ENCODE results near the gene DOCK2.

DOCK2 gene

DNA sequence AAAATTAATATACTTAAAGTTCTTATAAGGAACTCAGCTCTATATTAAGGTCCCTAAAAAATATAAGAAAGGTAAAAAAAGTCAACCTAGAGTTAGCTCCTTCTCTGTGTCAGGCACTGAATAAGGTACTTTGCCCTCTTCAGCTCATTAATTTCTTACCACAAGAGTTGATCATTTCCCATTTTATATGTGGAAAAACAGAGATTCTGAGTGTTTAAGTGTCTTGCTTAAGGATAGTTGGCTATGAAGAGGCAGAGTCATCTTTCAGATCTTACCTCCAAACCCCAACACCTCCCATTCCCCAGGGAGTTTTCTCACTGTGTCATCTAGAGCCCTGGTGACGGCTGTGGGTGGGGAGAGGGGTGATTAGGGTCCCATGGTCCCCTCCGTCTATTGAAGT, 302.7 kb downstream of the DOCK2 start:
- no peaks in the 10 kb centered on the region for H3K9me3 ChIP-seq (replicated peaks; ENCODE audit: insufficient read depth, low read length)
- no peak overlapping the region for H3K4me3 ChIP-seq (ENCODE audit: low read length)
- H2AFZ ChIP-seq (ENCODE audit: low read length), result no peak overlapping the region
- no peaks in the 10 kb centered on the region for H3K36me3 ChIP-seq (replicated peaks; ENCODE audit: insufficient read depth, low read length)
- no peaks in the 10 kb centered on the region for H3F3A ChIP-seq (ENCODE audit: insufficient read depth, low read length)
- H3K4me1 ChIP-seq (ENCODE audit: low read length), result peaks cover 14% of the 10 kb centered on the region
- no peak overlapping the region for H3K27ac ChIP-seq (ENCODE audit: low read length)
- no peak for DNase-seq
- no peaks in the 10 kb centered on the region for H4K20me1 ChIP-seq (ENCODE audit: insufficient read depth, low read length)
- no peaks in the 10 kb centered on the region for H3K27me3 ChIP-seq (replicated peaks; ENCODE audit: insufficient read depth, low read length)
- TF ChIP-seq, protein P1, sequence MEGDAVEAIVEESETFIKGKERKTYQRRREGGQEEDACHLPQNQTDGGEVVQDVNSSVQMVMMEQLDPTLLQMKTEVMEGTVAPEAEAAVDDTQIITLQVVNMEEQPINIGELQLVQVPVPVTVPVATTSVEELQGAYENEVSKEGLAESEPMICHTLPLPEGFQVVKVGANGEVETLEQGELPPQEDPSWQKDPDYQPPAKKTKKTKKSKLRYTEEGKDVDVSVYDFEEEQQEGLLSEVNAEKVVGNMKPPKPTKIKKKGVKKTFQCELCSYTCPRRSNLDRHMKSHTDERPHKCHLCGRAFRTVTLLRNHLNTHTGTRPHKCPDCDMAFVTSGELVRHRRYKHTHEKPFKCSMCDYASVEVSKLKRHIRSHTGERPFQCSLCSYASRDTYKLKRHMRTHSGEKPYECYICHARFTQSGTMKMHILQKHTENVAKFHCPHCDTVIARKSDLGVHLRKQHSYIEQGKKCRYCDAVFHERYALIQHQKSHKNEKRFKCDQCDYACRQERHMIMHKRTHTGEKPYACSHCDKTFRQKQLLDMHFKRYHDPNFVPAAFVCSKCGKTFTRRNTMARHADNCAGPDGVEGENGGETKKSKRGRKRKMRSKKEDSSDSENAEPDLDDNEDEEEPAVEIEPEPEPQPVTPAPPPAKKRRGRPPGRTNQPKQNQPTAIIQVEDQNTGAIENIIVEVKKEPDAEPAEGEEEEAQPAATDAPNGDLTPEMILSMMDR (IDR thresholded peaks at IDR 0.05; ENCODE audit: low read length), result no peak
- no peak for TF ChIP-seq EZH2 (optimal IDR thresholded peaks at IDR 0.05; ENCODE audit: low read depth, low read length)
- TF ChIP-seq EZH2phosphoT487 (IDR thresholded peaks at IDR 0.05; ENCODE audit: low read length), result no peak
- no peak overlapping the region for H3K9ac ChIP-seq (ENCODE audit: low read length)
- H3K79me2 ChIP-seq (ENCODE audit: low read length), result no peaks in the 10 kb centered on the region
- no peak overlapping the region for H3K4me2 ChIP-seq (ENCODE audit: low read depth, low read length)
- H3K9me2 ChIP-seq (replicated peaks; ENCODE audit: insufficient read depth, low read length), result no peaks in the 10 kb centered on the region

DNA sequence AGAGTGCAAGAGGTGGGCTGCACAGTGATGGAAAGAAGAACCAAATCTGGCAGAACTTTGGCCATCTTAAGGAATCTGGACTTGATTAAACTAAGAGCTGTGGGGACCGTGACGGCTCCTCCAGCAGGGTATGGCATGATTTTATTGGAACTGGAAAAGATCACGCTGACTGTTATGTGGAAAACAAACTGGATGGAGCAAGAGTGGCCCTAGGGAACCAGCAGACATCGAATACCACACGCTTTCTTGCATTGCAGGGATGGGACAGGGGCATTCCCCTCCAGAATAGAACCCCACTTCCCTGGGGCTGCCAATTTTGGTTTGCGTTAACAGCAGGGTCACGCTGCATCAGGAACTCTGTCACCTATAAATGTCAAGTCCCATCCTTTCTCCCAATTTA, 304.5 kb downstream of the DOCK2 start:
- Histone ChIP-seq H3K36me3 (replicated peaks; ENCODE audit: insufficient read depth, low read length) (no peaks in the 10 kb centered on the region), H3F3A (ENCODE audit: insufficient read depth, low read length) (no peaks in the 10 kb centered on the region), H3K9me3 (replicated peaks; ENCODE audit: insufficient read depth, low read length) (no peaks in the 10 kb centered on the region), H3K9ac (ENCODE audit: low read length) (no peak overlapping the region), H3K79me2 (ENCODE audit: low read length) (no peaks in the 10 kb centered on the region), H3K27me3 (replicated peaks; ENCODE audit: insufficient read depth, low read length) (no peaks in the 10 kb centered on the region), H4K20me1 (ENCODE audit: insufficient read depth, low read length) (no peaks in the 10 kb centered on the region), H2AFZ (ENCODE audit: low read length) (no peak overlapping the region), H3K4me2 (ENCODE audit: low read depth, low read length) (no peak overlapping the region), H3K9me2 (replicated peaks; ENCODE audit: insufficient read depth, low read length) (no peaks in the 10 kb centered on the region), H3K4me1 (ENCODE audit: low read length) (no peaks in the 10 kb centered on the region), H3K27ac (ENCODE audit: low read length) (no peak overlapping the region), H3K4me3 (ENCODE audit: low read length) (no peak overlapping the region)
- DNase-seq, result no peak
- TF ChIP-seq, protein P1 (IDR thresholded peaks at IDR 0.05; ENCODE audit: low read length), result no peak
- TF ChIP-seq EZH2phosphoT487 (IDR thresholded peaks at IDR 0.05; ENCODE audit: low read length) (no peak), EZH2 (optimal IDR thresholded peaks at IDR 0.05; ENCODE audit: low read depth, low read length) (no peak)

DNA sequence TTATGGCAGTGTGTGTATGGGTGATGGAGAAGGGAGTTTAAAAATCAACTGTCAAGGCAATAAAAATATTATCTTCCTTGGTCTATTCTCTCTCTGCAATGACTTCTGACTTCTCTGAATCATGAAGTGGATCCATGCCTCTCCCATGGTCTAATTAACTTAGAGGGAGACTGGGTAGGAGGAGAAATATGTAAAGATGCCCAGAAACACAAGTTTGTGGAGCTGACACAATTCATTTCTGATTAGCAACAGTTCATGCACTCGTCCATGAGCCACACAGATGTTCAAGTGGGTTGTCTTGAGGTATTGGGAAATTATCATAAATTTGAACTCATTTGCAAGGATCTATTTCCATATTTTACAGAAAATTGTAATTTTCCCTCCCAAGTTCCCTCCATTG, 305.1 kb downstream of the DOCK2 start:
- H3K9me3 ChIP-seq (replicated peaks; ENCODE audit: insufficient read depth, low read length), result no peaks in the 10 kb centered on the region
- TF ChIP-seq EZH2 (optimal IDR thresholded peaks at IDR 0.05; ENCODE audit: low read depth, low read length) (no peak), EZH2phosphoT487 (IDR thresholded peaks at IDR 0.05; ENCODE audit: low read length) (no peak)
- TF ChIP-seq, protein P1 (IDR thresholded peaks at IDR 0.05; ENCODE audit: low read length), result no peak
- no peak for DNase-seq
- H2AFZ ChIP-seq (ENCODE audit: low read length), result no peak overlapping the region
- no peaks in the 10 kb centered on the region for H3K36me3 ChIP-seq (replicated peaks; ENCODE audit: insufficient read depth, low read length)
- no peak overlapping the region for H3K9ac ChIP-seq (ENCODE audit: low read length)
- no peaks in the 10 kb centered on the region for H3K27me3 ChIP-seq (replicated peaks; ENCODE audit: insufficient read depth, low read length)
- no peak overlapping the region for H3K4me2 ChIP-seq (ENCODE audit: low read depth, low read length)
- no peaks in the 10 kb centered on the region for H3K79me2 ChIP-seq (ENCODE audit: low read length)
- H3K4me3 ChIP-seq (ENCODE audit: low read length), result no peak overlapping the region
- no peak overlapping the region for H3K27ac ChIP-seq (ENCODE audit: low read length)
- no peaks in the 10 kb centered on the region for H3F3A ChIP-seq (ENCODE audit: insufficient read depth, low read length)
- no peaks in the 10 kb centered on the region for H3K9me2 ChIP-seq (replicated peaks; ENCODE audit: insufficient read depth, low read length)
- H3K4me1 ChIP-seq (ENCODE audit: low read length), result no peaks in the 10 kb centered on the region
- H4K20me1 ChIP-seq (ENCODE audit: insufficient read depth, low read length), result no peaks in the 10 kb centered on the region

Data from MM.1S (cell line).